HG02970 (cell line): ENCODE results near the gene LRP1.

Experiments
- ATAC-seq: cut with Tn5 transposase; IDR thresholded peaks from one replicate; pipeline ENCODE4 v1.9.1; 2021; ENCODE audit warnings: mild to moderate bottlenecking, moderate library complexity, moderate number of reproducible peaks; ENCODE audit not compliant: unreplicated experiment, low FRiP score

Gene LRP1

GRCh38 chr12:57218030-57218853 is 90.0 kb downstream of the LRP1 start:
- no peak for ATAC-seq

GRCh38 chr12:57219205-57219992 is 91.1 kb downstream of the LRP1 start:
- ATAC-seq, result no peak

DNA sequence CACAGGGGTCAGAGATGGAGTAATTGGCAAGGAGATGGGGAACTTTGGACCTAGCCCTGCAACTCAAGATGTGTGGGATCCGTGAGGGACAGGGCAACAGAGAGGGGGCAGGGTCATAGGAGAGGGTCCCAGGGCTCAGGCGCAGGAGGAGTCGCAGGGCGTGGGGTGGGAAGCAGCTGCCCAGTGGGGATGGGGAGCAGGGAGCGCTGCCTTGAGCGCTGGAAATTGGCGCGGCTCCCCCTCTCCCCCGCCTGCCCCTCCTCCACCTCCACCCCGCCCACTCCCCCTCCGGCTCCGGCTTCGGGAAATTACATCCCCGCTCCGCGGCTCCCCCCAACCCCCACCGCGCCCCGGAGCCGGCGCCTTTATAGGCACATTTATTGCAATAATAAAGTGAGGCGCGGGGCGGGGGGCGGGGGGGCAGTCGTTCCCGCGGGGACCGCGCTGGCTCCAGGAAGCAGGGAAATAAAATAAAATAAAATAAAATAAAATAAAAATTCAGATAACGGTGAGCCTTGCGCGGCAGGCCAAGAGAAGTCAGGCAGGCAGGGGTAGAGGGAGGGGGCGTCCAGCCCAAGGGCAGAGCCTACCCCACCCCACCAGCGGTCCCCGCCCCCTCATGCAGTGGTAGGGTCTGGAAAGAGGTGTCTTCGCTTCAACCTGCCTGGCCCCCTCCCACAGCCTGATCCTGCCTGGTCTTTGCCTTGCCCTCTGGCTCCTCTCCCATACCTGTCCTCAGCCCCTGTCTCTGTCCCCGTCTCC is 91.9 kb downstream of the LRP1 start:
- ATAC-seq, result no peak

GRCh38 chr12:57220770-57221168 is 92.5 kb downstream of the LRP1 start:
- ATAC-seq, result no peak

DNA sequence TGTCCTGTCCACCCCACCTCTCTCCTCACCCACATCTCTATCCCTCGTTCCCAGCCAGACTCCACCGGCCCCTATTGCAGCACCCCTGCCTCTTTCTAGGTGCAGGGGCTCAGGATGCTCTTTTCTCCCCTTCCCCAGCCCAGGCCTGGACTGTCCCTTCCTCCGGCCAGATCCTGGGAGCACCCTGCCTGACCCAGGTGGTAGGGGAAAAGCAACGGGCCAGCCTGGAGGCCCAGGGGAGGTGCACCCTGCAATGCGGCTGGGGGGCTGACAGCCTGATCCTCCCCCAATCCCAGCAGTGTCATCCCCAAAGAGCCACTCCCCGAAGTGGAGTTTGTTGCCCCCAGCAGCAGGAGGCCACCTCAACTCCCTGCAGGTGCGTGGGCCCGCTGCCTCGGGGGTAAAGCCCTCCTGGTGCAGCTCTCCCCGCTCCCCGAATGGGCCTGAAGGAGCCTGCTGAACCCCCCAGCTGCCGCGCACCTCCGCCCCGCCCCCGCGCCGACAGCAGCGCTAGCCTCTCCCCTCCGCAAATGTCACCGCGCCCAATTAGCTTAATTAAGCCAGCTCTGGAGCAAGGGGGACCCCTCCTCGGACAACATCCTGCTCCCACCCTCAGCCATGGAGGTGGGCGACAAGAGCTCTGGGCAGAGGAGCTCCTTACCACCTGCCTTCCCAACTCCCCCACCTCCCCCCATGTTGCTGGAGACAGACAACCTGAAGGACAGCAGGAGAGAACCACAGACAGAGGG is 93.1 kb downstream of the LRP1 start:
- no peak for ATAC-seq

DNA sequence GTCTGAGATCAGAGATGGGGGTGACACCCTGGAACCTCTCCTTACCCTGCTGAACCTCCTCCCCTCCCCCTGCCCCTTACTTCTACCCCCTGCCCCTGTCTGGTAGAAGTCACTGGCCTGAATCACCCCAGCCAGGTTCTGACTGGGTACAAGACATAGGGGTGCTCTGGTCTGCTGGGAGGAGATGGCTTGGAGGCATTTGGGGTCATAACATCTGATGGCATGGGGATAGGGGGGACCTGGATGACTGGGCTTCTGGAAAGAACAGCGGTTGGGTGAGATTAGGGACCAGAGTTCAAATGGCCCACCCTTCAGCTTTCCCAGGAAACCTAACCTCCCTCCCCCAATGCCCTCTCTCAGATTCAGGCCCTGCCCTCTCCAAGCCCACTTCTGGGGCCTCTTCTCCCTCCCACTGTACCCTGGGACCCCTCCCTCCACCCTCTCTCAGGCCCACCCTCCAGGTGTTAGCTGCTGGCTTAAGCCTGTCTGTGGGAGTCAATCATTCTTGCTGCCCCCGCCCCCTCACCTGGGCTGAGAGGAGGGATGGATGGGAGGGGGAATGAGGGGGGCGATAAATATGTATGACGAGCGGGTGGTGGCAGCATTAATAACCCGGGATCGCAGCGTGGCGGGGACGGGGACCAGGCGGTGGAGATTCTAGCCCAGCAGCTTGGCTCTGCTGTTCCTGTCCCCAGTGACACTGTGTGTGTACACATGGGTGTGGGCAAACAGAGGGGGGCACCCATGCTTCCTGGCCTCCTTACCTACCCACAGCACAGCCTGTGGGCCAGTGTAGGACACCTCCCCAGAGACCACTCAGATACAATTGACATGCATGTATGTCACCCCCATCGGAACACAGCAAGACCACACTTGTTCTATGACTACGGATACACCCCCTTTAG is 94.3 kb downstream of the LRP1 start:
- ATAC-seq, result no peak

DNA sequence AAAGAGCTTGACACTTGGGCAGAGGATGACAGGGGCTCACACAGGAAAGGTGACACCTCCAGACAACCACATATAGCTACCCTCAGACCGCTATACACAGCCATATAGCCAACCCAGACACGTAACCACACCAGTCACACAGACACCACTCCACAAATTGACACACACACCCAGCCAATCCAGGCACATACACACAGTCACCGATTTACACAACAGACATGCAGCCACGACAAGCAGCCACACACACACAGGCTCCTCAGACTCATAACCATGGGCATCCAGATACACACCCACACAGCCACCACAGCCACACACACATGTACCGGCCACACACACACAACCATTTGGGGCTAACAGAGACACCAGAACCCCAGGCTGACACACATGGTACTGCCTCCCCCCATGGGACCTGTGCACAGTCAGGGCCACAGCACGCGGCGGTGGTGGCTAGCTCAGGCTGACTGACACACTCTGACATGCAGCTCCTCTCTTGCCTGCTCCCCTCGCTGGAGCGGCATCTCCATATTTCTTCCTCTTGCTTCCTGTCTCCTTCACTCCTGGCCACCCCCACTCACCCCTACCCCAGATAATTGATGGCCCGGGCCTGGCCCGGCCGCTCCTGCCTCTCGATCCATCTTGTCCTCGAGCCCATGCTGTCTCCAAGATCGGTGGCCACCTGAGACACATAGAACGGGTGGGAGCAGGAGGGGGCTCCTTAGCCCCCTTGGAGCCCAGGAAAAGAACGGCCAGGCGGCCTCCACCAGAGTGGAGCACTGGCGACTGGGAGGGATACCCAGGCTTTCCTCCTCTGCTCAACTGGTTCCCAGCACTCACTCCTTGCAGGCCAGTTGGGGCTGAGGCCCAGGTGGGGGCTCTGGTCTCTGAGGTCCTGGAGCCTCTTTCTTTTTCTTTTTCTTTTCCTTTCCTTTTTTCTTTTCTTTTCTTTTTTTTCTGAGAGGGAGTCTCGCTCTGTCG is 95.2 kb downstream of the LRP1 start:
- ATAC-seq, result no peak

DNA sequence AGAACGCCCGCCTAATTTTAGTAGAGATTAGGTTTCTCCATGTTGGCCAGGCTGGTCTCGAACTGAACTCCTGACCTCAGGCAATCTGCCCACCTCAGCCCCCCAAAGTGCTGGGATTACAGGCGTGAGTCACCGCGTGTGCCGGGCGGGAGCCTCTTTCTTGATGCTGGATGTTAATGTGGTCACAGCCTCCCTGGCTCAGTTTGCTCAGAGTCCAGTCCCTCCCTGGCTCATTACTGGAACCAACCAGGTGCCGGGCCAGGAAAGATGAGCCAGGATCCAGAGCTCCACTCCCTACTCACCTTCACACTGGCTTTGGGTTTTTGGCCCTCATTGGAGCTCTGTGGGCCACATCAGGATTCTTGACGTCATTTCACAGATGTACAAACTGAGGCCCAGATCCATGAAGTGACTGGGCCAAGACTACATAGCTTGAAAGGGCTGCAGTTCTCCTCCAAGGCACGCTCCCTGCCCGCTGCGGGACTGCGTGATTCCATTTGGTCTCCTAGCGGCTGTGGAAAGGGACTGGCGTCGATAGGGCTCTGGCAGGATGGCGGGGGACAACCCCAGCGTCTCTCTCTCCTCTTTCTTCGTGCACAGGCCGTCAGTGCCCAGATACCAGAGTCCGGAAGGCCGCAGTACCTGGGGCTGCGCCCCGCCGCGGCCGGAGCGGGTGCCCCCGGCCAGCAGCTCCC is 96.1 kb downstream of the LRP1 start:
- no peak for ATAC-seq

DNA sequence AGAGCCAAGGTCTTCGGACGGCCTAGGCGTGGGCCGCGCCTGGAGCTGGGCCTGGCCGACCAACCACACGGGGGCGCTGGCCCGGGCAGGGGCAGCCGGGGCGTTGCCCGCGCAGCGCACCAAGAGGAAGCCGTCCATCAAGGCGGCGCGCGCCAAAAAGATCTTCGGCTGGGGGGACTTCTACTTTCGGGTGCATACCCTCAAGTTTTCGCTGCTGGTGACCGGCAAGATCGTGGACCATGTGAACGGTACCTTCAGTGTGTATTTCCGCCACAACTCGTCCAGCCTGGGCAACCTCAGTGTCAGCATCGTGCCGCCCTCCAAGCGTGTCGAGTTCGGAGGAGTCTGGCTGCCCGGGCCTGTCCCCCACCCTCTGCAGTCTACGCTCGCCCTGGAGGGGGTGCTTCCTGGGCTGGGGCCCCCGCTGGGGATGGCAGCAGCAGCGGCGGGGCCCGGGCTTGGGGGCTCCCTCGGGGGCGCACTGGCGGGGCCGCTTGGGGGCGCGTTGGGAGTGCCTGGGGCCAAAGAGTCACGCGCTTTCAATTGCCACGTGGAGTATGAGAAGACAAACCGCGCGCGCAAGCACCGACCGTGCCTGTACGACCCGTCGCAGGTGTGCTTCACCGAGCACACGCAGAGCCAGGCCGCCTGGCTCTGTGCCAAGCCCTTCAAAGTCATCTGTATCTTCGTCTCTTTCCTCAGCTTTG is 96.8 kb downstream of the LRP1 start:
- no peak for ATAC-seq

GRCh38 chr12:57225680-57226210 is 97.5 kb downstream of the LRP1 start:
- no peak for ATAC-seq

- no peak for ATAC-seq
Measured at GRCh38 chr12:57226588-57227314, 98.5 kb downstream of the LRP1 start.

- ATAC-seq, result no peak
Measured at GRCh38 chr12:57227315-57228115, 99.2 kb downstream of the LRP1 start.

DNA sequence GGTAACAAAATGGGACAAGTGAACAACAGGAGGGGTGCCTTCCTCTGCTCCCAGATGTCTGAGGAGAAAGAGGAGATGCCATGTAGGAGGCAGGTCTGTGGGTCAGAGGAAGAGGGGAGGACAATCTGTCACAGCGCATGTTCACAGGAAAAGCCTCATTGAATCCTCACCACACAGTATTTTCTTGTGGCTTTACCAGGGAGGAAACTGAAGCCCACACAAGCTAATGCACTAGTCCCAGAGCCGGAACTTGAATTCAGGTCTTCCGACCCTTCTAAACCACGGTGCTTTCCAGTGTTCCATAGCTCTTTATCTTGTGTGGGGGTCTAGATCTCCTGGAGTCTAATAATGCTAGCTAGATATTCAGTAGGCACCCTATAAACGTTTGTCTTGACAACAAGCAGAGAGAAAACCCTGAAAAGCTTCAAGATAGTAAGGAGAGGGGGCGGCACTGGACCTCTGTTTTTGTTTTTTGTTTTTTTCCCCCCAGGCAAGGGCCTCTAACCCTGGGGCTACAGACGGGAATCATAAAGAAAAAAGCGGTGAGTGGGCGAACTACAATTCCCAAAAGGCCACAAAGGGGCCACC is 100.9 kb downstream of the LRP1 start:
- no peak for ATAC-seq

DNA sequence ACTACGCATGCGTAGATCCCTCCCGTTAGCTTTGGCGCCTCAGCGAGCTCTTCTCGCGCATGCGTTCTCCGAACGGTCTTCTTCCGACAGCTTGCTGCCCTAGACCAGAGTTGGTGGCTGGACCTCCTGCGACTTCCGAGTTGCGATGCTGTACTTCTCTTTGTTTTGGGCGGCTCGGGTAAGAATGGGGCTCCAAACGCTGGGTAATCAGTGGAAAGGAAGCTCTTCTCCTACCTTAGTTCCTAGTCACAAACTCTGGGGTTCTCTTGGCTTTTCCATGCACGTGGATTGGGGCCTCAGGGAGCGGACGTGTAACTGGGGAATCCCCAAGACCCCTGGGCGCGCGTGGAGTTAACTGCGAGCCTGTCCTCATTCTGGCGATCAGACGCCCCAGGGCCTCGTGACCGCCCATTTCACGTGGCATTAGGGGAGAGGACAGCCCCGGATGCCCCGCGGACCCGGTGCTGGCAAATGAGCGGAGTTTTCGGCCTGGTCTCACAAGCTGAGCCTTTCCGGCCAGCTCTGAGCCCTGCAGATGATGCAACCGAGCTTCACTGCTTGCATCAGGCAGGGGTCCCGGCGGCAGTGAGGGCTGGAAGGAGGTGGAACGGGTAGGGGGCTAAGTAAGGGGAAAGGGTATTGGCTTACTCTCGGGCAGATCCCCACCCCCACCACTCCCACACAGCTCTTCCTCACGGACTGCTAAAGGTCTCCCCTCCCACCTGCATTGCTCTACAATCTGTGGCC is 101.5 kb downstream of the LRP1 start, which contains the start of gene SHMT2:
Gene SHMT2, plus strand, starts transcription at position 78 of the 747 bp plus-strand sequence. Its CDS starts 68 bp downstream, at position 146.
- ATAC-seq, result peak; percentile 59
